ENCODE data around the gene PLSCR5. TPM values are rescaled to one million over a fixed set of nuclear protein-coding genes. Genes with fewer than 3 reads are reported as not detected.

Gene PLSCR5
- total and polyA plus RNA-seq, 10 of the 15 experiments (the other 5 are each of a cell fraction or from before 2014, with no cell fraction given) = 0.06 TPM; not detected in 9

GRCh38 chr3:146589899-146590508 is 15.1 kb downstream of the PLSCR5 start:
- in situ Hi-C loops (cut with MboI) = loop anchor here (25.0 kb wide), 1 partner anchor 528 kb away; no protein-coding TSS in a partner anchor
- Histone ChIP-seq H3K27ac (ENCODE audit: control insufficient read depth, insufficient read depth) (no peak overlapping the region), H2AFZ (ENCODE audit: control insufficient read depth, low read depth, low read length) (no peak overlapping the region), H3K9me3 (replicated peaks; ENCODE audit: control insufficient read depth, insufficient read depth, low read length) (no peaks in the 10 kb centered on the region), H3K36me3 (ENCODE audit: control insufficient read depth in 2 of 2, insufficient read depth in 2 of 2, low read length in 1 of 2) (no peaks in the 10 kb centered on the region), H4K20me1 (ENCODE audit: control insufficient read depth, insufficient read depth) (no peaks in the 10 kb centered on the region), H3K4me1 (ENCODE audit: control insufficient read depth, insufficient read depth, low read length) (no peaks in the 10 kb centered on the region), H3K27me3 (replicated peaks in 1 of 2; ENCODE audit: control insufficient read depth in 2 of 2, insufficient read depth in 2 of 2, low read length in 1 of 2) (no peaks in the 10 kb centered on the region), H3K4me3 (no peak overlapping the region), H3K9ac (ENCODE audit: control insufficient read depth, insufficient read depth, low read length) (no peak overlapping the region), H3K4me2 (ENCODE audit: control insufficient read depth, insufficient read depth) (no peak overlapping the region), H3K79me2 (ENCODE audit: control insufficient read depth, insufficient read depth, low read length) (no peaks in the 10 kb centered on the region)
- DNase-seq (ENCODE audit: low read depth, low spot score) = no peak
- intact Hi-C loops (cut with micrococcal nuclease; ENCODE audit: unreplicated experiment) = no loop called here
- BruUV-seq (replicated peaks) = no TSS peak
- peak; percentile 65 for ATAC-seq
- CTCF ChIA-PET = interaction anchor here (0.5 to 3.1 kb wide), 15 partner anchors 8 to 601 kb away, joined by 3 to 21 read pairs (median 3); no protein-coding TSS in a partner anchor
- RAD21 ChIA-PET (ENCODE audit: unreplicated experiment) = interaction anchor here (1.1 to 1.9 kb wide), 3 partner anchors 49 to 401 kb away, joined by 3 to 8 read pairs (median 6); no protein-coding TSS in a partner anchor
- POLR2A ChIA-PET = no interaction called here
- SMC1A ChIA-PET (ENCODE audit: uncharacterized antibody, unreplicated experiment) = interaction anchor here (0.6 to 2.5 kb wide), 5 partner anchors 9 to 310 kb away, joined by 3 to 9 read pairs (median 4); no protein-coding TSS in a partner anchor
- FAIRE-seq = no peak
- WGBS (ENCODE audit: insufficient coverage, insufficient replicate concordance, low lambda C conversion rate, missing lambda C conversion rate) = 0% methylated on average over 1 of the region's 1 CpG
- TF ChIP-seq PAX8 (IDR thresholded peaks at IDR 0.05) (no peak), ZNF24 (IDR thresholded peaks at IDR 0.05) (no peak), SUZ12 (IDR thresholded peaks at IDR 0.05; ENCODE audit: unreplicated experiment) (no peak), ZBTB40 (IDR thresholded peaks at IDR 0.05; ENCODE audit: borderline replicate concordance) (no peak), TCF3 (IDR thresholded peaks at IDR 0.05; ENCODE audit: borderline replicate concordance, insufficient read depth, low read depth, low read length) (no peak), CEBPZ (IDR thresholded peaks at IDR 0.05; ENCODE audit: low read depth, low read length) (no peak), TBL1XR1 (IDR thresholded peaks at IDR 0.05; ENCODE audit: low read depth, low read length) (no peak), BCL11A (IDR thresholded peaks at IDR 0.05; ENCODE audit: low read depth, low read length) (no peak), ATF7 (IDR thresholded peaks at IDR 0.05; ENCODE audit: low read depth) (no peak)
- TF ChIP-seq, protein P1, sequence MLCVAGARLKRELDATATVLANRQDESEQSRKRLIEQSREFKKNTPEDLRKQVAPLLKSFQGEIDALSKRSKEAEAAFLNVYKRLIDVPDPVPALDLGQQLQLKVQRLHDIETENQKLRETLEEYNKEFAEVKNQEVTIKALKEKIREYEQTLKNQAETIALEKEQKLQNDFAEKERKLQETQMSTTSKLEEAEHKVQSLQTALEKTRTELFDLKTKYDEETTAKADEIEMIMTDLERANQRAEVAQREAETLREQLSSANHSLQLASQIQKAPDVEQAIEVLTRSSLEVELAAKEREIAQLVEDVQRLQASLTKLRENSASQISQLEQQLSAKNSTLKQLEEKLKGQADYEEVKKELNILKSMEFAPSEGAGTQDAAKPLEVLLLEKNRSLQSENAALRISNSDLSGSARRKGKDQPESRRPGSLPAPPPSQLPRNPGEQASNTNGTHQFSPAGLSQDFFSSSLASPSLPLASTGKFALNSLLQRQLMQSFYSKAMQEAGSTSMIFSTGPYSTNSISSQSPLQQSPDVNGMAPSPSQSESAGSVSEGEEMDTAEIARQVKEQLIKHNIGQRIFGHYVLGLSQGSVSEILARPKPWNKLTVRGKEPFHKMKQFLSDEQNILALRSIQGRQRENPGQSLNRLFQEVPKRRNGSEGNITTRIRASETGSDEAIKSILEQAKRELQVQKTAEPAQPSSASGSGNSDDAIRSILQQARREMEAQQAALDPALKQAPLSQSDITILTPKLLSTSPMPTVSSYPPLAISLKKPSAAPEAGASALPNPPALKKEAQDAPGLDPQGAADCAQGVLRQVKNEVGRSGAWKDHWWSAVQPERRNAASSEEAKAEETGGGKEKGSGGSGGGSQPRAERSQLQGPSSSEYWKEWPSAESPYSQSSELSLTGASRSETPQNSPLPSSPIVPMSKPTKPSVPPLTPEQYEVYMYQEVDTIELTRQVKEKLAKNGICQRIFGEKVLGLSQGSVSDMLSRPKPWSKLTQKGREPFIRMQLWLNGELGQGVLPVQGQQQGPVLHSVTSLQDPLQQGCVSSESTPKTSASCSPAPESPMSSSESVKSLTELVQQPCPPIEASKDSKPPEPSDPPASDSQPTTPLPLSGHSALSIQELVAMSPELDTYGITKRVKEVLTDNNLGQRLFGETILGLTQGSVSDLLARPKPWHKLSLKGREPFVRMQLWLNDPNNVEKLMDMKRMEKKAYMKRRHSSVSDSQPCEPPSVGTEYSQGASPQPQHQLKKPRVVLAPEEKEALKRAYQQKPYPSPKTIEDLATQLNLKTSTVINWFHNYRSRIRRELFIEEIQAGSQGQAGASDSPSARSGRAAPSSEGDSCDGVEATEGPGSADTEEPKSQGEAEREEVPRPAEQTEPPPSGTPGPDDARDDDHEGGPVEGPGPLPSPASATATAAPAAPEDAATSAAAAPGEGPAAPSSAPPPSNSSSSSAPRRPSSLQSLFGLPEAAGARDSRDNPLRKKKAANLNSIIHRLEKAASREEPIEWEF (IDR thresholded peaks at IDR 0.05; ENCODE audit: insufficient replicate concordance, low read depth, low read length) = no peak
